ENCODE measurements around the gene RANBP3.

Gene RANBP3

DNA sequence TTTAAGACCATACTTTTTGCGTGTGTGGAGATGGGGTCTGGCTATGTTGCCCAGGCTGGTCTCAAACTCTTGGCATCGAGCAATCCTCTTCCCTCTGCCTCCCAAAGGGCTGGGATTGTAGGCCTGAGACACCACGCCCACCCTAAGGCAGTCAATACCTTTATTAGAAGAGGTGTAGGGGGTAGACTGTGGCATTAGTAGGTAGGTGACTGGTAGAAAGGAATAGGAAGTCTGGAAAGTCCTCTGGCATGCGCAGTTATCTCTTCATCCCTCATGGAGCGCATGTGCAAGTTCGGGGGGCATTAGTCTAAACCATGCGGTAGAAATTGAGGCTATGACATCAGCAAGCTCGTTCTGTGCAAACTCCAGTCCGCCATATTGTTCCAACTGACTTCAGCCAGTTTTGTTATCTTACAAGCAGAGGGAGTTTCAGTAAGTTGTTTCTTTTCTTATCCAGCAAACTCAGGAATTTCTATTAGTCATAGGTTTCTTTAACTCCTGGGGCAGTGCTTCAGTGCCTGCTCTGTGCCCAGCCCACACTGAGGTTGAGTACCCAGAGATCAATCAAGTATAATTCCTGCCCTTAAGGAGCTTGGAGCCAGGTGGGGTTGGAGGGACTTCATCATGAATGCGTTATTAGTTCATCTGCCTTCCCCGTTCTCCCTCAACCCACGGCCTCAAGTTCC is 7.3 kb upstream of the RANBP3 start:
- no peak overlapping the region for H3K27ac ChIP-seq
- TF ChIP-seq CTCF (IDR thresholded peaks at IDR 0.05) = no peak
- TF ChIP-seq ZFX (IDR thresholded peaks at IDR 0.05; ENCODE audit: borderline replicate concordance) = no peak

- no peak for TF ChIP-seq CTCF (IDR thresholded peaks at IDR 0.05)
- TF ChIP-seq ZFX (IDR thresholded peaks at IDR 0.05; ENCODE audit: borderline replicate concordance) = no peak
- no peak overlapping the region for H3K27ac ChIP-seq
These were observed 6.7 kb upstream of the RANBP3 start for GRCh38 chr19:5984600-5984999.

DNA sequence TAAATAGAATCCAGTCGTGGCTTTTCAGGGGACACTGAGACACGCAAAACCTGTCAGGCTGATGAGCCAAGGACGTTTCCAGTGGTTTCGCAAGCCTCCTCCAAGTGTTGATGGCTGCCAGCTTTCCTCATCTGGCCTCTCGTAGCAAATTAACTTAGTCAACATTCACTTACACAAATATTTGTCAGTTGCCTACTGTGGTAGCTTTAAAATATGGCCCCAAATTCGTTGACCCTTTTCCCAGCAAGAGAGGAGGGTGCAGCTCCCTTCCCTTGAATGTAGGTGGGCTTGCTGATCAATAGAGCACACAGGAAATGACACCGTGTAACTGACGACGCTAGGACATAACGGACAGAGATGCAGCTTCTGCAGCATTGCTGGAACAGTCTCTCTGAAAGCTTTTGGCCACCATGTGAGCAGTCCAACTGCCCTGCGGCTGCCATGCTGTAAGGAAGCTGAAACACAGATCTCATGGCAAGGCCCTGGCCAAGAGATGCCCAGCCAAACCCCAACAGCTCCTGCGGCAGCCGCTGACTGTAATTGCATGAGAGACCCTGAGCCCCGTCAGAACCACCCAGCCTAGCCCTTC is 5.5 kb upstream of the RANBP3 start:
- H3K27ac ChIP-seq = no peak overlapping the region
- TF ChIP-seq CTCF (IDR thresholded peaks at IDR 0.05) (no peak), ZFX (IDR thresholded peaks at IDR 0.05; ENCODE audit: borderline replicate concordance) (no peak)

GRCh38 chr19:5978606-5979552 is 939 bp upstream of the RANBP3 start:
- TF ChIP-seq ZFX (IDR thresholded peaks at IDR 0.05; ENCODE audit: borderline replicate concordance) (no peak), CTCF (IDR thresholded peaks at IDR 0.05) (no peak)
- peak overlapping the region; percentile 88 for H3K27ac ChIP-seq

DNA sequence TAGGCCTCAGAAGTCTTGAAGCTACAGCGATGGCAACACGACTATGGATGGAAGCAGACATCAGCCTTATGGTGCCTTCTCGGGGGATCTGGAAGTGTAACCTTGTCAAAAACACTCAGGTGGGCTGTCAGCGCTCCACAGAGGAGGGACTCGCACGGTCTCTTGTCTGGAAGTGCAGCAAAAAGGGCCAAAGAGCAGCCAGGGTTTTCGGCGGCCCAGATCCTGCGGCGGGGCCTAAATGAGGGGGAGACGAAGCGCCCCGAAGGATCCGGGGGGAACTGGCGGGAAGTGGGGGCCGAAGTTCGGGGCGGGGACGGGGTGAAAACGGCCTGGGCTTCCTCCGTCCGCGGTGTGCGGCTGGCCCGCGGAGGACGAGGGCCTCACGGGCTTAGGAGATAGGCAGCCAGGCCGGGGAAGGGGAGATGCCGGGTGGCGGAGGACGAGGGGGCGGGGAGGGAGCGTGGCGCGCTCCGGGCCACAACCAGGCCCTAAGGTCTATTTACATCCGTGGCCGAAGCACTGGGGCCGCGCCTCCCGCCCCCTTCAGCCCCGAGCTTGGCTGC is 637 bp downstream of the RANBP3 start:
- peak overlapping the region; percentile 88 for H3K27ac ChIP-seq
- TF ChIP-seq CTCF (IDR thresholded peaks at IDR 0.05) = no peak
- no peak for TF ChIP-seq ZFX (IDR thresholded peaks at IDR 0.05; ENCODE audit: borderline replicate concordance)

GRCh38 chr19:5976768-5977167 is 1.2 kb downstream of the RANBP3 start:
- TF ChIP-seq ZFX (IDR thresholded peaks at IDR 0.05; ENCODE audit: borderline replicate concordance) = no peak
- no peak for TF ChIP-seq CTCF (IDR thresholded peaks at IDR 0.05)

More at GRCh38 chr19:5976768-5977167, 1.2 kb downstream of the RANBP3 start:
- peak overlapping the region; percentile 88 for H3K27ac ChIP-seq
